GM23338 (cell line): ENCODE data around the gene SEPTIN11. TPM values are rescaled to one million over a fixed set of nuclear protein-coding genes. Genes with fewer than 3 reads are reported as not detected.

ENCODE experiments used
- ATAC-seq: fragments of 200-7000 bp; cut with Tn5 transposase; 3 replicates; pipeline ENCODE4 v1.9.1; 2020
- DNase-seq: peaks from one replicate; pipeline ENCODE4 v3.0.0-alpha.2; 2015; ENCODE audit warnings: low spot score
- H2AFZ ChIP-seq: fragments of 200-600 bp; sonication (generic); 2 replicates; pipeline ENCODE4 v1.8.0; 2016; ENCODE audit warnings: antibody characterized with exemption, mild to moderate bottlenecking, moderate library complexity
- H3F3A ChIP-seq: fragments of 200-600 bp; sonication (generic); replicated peaks from 2 replicates; pipeline ENCODE4 v1.8.0; 2017; ENCODE audit warnings: antibody characterized with exemption, mixed run types, low read depth
- H3K27ac ChIP-seq: fragments of 200-600 bp; sonication (generic); 2 replicates; pipeline ENCODE4 v1.6.1; 2016; ENCODE audit warnings: low read depth
- H3K27me3 ChIP-seq: fragments of 200-600 bp; sonication (generic); 2 replicates; pipeline ENCODE4 v1.8.0; 2016; ENCODE audit warnings: mild to moderate bottlenecking, mixed run types, moderate library complexity; ENCODE audit not compliant: insufficient read depth
- H3K36me3 ChIP-seq: fragments of 200-600 bp; sonication (generic); 2 replicates; pipeline ENCODE4 v1.8.0; 2016; ENCODE audit warnings: mild to moderate bottlenecking; ENCODE audit not compliant: insufficient read depth
- H3K4me1 ChIP-seq: fragments of 200-600 bp; sonication (generic); 2 replicates; pipeline ENCODE4 v1.8.0; 2016; ENCODE audit warnings: mild to moderate bottlenecking, moderate library complexity; ENCODE audit not compliant: insufficient read depth
- H3K4me2 ChIP-seq: fragments of 200-600 bp; sonication (generic); 2 replicates; pipeline ENCODE4 v1.7.1; 2017; ENCODE audit warnings: mixed run types
- H3K4me3 ChIP-seq: fragments of 200-600 bp; sonication (generic); 2 replicates; pipeline ENCODE4 v1.6.1; 2016; ENCODE audit warnings: mixed run types
- H3K79me2 ChIP-seq: fragments of 200-600 bp; sonication (generic); replicated peaks from 2 replicates; pipeline ENCODE4 v1.8.0; 2017; ENCODE audit warnings: mild to moderate bottlenecking; ENCODE audit not compliant: insufficient read depth
- H3K9me2 ChIP-seq: fragments of 200-600 bp; sonication (generic); 2 replicates; pipeline ENCODE4 v1.8.0; 2017; ENCODE audit not compliant: insufficient read depth
- H4K20me1 ChIP-seq: fragments of 200-600 bp; sonication (generic); replicated peaks from 2 replicates; pipeline ENCODE4 v1.8.0; 2017; ENCODE audit warnings: mild to moderate bottlenecking; ENCODE audit not compliant: insufficient read depth
- H3K27ac Mint-ChIP-seq: 2 replicates; pipeline ENCODE4 v1.8.0; 2020; ENCODE audit warnings: inconsistent platforms, mild to moderate bottlenecking, moderate library complexity, mixed read lengths
- H3K27me3 Mint-ChIP-seq: 3 replicates; pipeline ENCODE4 v1.8.0; 2022; ENCODE audit warnings: low read depth, mild to moderate bottlenecking, moderate library complexity, mixed read lengths, inconsistent platforms; ENCODE audit not compliant: insufficient read depth, poor library complexity
- H3K36me3 Mint-ChIP-seq: 3 replicates; pipeline ENCODE4 v1.8.0; 2021; ENCODE audit warnings: low read depth, mild to moderate bottlenecking, inconsistent platforms, moderate library complexity, mixed read lengths
- H3K4me1 Mint-ChIP-seq: 3 replicates; pipeline ENCODE4 v1.8.0; 2020; ENCODE audit warnings: mild to moderate bottlenecking, inconsistent platforms, mixed read lengths
- H3K4me3 Mint-ChIP-seq: 3 replicates; pipeline ENCODE4 v1.8.0; 2021; ENCODE audit warnings: moderate library complexity, mild to moderate bottlenecking, inconsistent platforms, mixed read lengths
- H3K9me3 Mint-ChIP-seq: 3 replicates; pipeline ENCODE4 v1.8.0; 2020; ENCODE audit warnings: moderate library complexity, mild to moderate bottlenecking, inconsistent platforms, mixed read lengths
- CREB1 ChIP-seq: fragments of 250-450 bp; sonication (Bioruptor Pico); IDR thresholded peaks from 2 replicates; pipeline ENCODE4 v1.5.0; 2020; ENCODE audit warnings: low read depth, mild to moderate bottlenecking, moderate library complexity
- EZH2 ChIP-seq: fragments of 200-600 bp; sonication (generic); IDR thresholded peaks from one replicate; pipeline ENCODE4 v1.8.0; 2017; ENCODE audit warnings: antibody characterized with exemption, mild to moderate bottlenecking, low read depth; ENCODE audit not compliant: unreplicated experiment
- EZH2phosphoT487 ChIP-seq: fragments of 200-600 bp; sonication (generic); IDR thresholded peaks from one replicate; pipeline ENCODE4 v1.8.1; 2018; ENCODE audit warnings: antibody characterized with exemption; ENCODE audit not compliant: unreplicated experiment
- JUNB ChIP-seq: IDR thresholded peaks from one replicate; pipeline ENCODE4 v1.6.1; 2016; ENCODE audit warnings: antibody characterized with exemption; ENCODE audit not compliant: unreplicated experiment
- NANOG ChIP-seq: IDR thresholded peaks from 2 replicates; pipeline ENCODE4 v1.6.1; 2016; ENCODE audit warnings: antibody characterized with exemption, borderline replicate concordance
- POLR2AphosphoS5 ChIP-seq: IDR thresholded peaks from 2 replicates; pipeline ENCODE4 v1.6.1; 2016; ENCODE audit warnings: antibody characterized with exemption, low read depth
- STAT1 ChIP-seq: IDR thresholded peaks from one replicate; pipeline ENCODE4 v1.6.1; 2016; ENCODE audit warnings: antibody characterized with exemption; ENCODE audit not compliant: unreplicated experiment
- ZNF114 ChIP-seq: fragments of 250-450 bp; sonication (Bioruptor Pico); IDR thresholded peaks from 2 replicates; pipeline ENCODE4 v1.5.0; 2020; ENCODE audit warnings: mild to moderate bottlenecking, moderate library complexity
- ZNF331 ChIP-seq: fragments of 250-450 bp; sonication (Bioruptor Pico); IDR thresholded peaks from 2 replicates; pipeline ENCODE4 v1.5.0; 2020; ENCODE audit warnings: low read depth, mild to moderate bottlenecking, moderate library complexity
- polyA plus RNA-seq: library from polyadenylated mRNA; unstranded; fragments of >200 nt; fragmentation: Nextera tagmentation; extraction: Ambion mirVana; gene quantifications from 2 replicates; pipeline ENCODE4 v1.2.1, GENCODE V29; 2016
- total RNA-seq: library from RNA; depleted of rRNA; stranded (reverse); fragments of >200 nt; shearing (Covaris generic); gene quantifications from 2 replicates; pipeline ENCODE4 v1.2.3, GENCODE V29; 2014
- TF ChIP-seq, protein P1 (sequence below), 2 experiments: fragments of 200-600 bp in 1 of 2; sonication (generic) in 1 of 2; conservative IDR thresholded peaks; 2 replicates each; pipeline versions ENCODE4 v1.5.1 to v1.6.1; 2016 to 2017; ENCODE audit warnings: antibody characterized with exemption in 2 of 2, low read depth in 2 of 2, mild to moderate bottlenecking in 2 of 2, moderate library complexity in 1 of 2
- TF ChIP-seq, protein P2 (sequence below): IDR thresholded peaks from one replicate; pipeline ENCODE4 v1.6.1; 2018; ENCODE audit warnings: antibody characterized with exemption; ENCODE audit not compliant: unreplicated experiment
- TF ChIP-seq, protein P3 (sequence below): fragments of 250-450 bp; sonication (Bioruptor Pico); IDR thresholded peaks from 2 replicates; pipeline ENCODE4 v1.5.0; 2020; ENCODE audit warnings: mild to moderate bottlenecking, moderate library complexity
- TF ChIP-seq, protein P4 (sequence below): IDR thresholded peaks from 2 replicates; pipeline ENCODE4 v1.6.1; 2016; ENCODE audit warnings: antibody characterized with exemption

The SEPTIN11 gene
- total and polyA plus RNA-seq, 2 experiments from 2014 or later = 80.0 to 81.6 TPM

DNA sequence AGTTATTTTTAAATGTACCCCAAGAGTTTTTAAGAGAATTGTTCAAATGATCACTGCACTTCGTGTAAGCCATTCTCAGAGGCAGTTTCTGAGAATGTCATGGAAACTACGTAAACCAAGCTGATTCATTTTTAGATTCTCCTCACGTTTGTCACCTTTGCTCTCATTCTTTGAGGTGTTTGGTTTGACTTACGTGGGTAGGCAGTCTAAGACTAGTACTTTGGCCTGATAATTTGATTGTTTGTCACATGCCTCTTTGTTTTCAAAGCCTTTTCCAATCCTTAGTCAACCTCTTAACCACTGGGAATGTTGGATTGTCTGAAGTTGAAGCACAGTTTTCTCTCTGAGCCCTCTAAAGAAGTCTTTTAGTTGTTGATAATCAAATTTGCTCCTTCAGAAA, 10.5 kb downstream of the SEPTIN11 start:
- Mint-ChIP-seq H3K9me3 (peaks cover 3% of the 10 kb centered on the region; the same call in 2 of the 3 replicates), H3K4me3 (no peak overlapping the region), H3K27ac (no peak overlapping the region), H3K27me3 (no peaks in the 10 kb centered on the region), H3K4me1 (peaks cover 22% of the 10 kb centered on the region; the same call in 2 of the 3 replicates), H3K36me3 (peaks cover 7% of the 10 kb centered on the region)
- ATAC-seq (no peak), DNase-seq (no peak)
- H4K20me1 ChIP-seq = peaks cover 11% of the 10 kb centered on the region; the same call in 1 of the 2 replicates
- no peak overlapping the region for H3K27ac ChIP-seq
- peaks cover 13% of the 10 kb centered on the region; the same call in 1 of the 2 replicates for H3K4me1 ChIP-seq
- no peaks in the 10 kb centered on the region for H3F3A ChIP-seq
- no peak overlapping the region for H3K4me3 ChIP-seq
- TF ChIP-seq ZNF331 (CRISPR knock-in tag) = no peak
- TF ChIP-seq, protein P1, sequence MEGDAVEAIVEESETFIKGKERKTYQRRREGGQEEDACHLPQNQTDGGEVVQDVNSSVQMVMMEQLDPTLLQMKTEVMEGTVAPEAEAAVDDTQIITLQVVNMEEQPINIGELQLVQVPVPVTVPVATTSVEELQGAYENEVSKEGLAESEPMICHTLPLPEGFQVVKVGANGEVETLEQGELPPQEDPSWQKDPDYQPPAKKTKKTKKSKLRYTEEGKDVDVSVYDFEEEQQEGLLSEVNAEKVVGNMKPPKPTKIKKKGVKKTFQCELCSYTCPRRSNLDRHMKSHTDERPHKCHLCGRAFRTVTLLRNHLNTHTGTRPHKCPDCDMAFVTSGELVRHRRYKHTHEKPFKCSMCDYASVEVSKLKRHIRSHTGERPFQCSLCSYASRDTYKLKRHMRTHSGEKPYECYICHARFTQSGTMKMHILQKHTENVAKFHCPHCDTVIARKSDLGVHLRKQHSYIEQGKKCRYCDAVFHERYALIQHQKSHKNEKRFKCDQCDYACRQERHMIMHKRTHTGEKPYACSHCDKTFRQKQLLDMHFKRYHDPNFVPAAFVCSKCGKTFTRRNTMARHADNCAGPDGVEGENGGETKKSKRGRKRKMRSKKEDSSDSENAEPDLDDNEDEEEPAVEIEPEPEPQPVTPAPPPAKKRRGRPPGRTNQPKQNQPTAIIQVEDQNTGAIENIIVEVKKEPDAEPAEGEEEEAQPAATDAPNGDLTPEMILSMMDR (conservative IDR thresholded peaks at IDR 0.05; ENCODE audit: low read depth in 2 of 2) = no peak
- TF ChIP-seq, protein P2, sequence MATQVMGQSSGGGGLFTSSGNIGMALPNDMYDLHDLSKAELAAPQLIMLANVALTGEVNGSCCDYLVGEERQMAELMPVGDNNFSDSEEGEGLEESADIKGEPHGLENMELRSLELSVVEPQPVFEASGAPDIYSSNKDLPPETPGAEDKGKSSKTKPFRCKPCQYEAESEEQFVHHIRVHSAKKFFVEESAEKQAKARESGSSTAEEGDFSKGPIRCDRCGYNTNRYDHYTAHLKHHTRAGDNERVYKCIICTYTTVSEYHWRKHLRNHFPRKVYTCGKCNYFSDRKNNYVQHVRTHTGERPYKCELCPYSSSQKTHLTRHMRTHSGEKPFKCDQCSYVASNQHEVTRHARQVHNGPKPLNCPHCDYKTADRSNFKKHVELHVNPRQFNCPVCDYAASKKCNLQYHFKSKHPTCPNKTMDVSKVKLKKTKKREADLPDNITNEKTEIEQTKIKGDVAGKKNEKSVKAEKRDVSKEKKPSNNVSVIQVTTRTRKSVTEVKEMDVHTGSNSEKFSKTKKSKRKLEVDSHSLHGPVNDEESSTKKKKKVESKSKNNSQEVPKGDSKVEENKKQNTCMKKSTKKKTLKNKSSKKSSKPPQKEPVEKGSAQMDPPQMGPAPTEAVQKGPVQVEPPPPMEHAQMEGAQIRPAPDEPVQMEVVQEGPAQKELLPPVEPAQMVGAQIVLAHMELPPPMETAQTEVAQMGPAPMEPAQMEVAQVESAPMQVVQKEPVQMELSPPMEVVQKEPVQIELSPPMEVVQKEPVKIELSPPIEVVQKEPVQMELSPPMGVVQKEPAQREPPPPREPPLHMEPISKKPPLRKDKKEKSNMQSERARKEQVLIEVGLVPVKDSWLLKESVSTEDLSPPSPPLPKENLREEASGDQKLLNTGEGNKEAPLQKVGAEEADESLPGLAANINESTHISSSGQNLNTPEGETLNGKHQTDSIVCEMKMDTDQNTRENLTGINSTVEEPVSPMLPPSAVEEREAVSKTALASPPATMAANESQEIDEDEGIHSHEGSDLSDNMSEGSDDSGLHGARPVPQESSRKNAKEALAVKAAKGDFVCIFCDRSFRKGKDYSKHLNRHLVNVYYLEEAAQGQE = no peak
- no peak for TF ChIP-seq EZH2phosphoT487
- TF ChIP-seq POLR2AphosphoS5 = no peak
- TF ChIP-seq STAT1 = no peak
- TF ChIP-seq CREB1 (CRISPR knock-in tag) = no peak
- TF ChIP-seq ZNF114 (CRISPR knock-in tag) = no peak
- no peak for TF ChIP-seq EZH2
- TF ChIP-seq, protein P3, sequence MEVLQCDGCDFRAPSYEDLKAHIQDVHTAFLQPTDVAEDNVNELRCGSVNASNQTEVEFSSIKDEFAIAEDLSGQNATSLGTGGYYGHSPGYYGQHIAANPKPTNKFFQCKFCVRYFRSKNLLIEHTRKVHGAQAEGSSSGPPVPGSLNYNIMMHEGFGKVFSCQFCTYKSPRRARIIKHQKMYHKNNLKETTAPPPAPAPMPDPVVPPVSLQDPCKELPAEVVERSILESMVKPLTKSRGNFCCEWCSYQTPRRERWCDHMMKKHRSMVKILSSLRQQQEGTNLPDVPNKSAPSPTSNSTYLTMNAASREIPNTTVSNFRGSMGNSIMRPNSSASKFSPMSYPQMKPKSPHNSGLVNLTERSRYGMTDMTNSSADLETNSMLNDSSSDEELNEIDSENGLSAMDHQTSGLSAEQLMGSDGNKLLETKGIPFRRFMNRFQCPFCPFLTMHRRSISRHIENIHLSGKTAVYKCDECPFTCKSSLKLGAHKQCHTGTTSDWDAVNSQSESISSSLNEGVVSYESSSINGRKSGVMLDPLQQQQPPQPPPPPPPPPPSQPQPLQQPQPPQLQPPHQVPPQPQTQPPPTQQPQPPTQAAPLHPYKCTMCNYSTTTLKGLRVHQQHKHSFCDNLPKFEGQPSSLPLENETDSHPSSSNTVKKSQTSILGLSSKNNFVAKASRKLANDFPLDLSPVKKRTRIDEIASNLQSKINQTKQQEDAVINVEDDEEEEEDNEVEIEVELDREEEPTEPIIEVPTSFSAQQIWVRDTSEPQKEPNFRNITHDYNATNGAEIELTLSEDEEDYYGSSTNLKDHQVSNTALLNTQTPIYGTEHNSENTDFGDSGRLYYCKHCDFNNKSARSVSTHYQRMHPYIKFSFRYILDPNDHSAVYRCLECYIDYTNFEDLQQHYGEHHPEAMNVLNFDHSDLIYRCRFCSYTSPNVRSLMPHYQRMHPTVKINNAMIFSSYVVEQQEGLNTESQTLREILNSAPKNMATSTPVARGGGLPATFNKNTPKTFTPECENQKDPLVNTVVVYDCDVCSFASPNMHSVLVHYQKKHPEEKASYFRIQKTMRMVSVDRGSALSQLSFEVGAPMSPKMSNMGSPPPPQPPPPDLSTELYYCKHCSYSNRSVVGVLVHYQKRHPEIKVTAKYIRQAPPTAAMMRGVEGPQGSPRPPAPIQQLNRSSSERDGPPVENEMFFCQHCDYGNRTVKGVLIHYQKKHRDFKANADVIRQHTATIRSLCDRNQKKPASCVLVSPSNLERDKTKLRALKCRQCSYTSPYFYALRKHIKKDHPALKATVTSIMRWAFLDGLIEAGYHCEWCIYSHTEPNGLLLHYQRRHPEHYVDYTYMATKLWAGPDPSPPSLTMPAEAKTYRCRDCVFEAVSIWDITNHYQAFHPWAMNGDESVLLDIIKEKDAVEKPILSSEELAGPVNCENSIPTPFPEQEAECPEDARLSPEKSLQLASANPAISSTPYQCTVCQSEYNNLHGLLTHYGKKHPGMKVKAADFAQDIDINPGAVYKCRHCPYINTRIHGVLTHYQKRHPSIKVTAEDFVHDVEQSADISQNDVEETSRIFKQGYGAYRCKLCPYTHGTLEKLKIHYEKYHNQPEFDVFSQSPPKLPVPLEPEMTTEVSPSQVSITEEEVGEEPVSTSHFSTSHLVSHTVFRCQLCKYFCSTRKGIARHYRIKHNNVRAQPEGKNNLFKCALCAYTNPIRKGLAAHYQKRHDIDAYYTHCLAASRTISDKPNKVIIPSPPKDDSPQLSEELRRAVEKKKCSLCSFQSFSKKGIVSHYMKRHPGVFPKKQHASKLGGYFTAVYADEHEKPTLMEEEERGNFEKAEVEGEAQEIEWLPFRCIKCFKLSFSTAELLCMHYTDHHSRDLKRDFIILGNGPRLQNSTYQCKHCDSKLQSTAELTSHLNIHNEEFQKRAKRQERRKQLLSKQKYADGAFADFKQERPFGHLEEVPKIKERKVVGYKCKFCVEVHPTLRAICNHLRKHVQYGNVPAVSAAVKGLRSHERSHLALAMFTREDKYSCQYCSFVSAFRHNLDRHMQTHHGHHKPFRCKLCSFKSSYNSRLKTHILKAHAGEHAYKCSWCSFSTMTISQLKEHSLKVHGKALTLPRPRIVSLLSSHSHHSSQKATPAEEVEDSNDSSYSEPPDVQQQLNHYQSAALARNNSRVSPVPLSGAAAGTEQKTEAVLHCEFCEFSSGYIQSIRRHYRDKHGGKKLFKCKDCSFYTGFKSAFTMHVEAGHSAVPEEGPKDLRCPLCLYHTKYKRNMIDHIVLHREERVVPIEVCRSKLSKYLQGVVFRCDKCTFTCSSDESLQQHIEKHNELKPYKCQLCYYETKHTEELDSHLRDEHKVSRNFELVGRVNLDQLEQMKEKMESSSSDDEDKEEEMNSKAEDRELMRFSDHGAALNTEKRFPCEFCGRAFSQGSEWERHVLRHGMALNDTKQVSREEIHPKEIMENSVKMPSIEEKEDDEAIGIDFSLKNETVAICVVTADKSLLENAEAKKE (CRISPR knock-in tag) = no peak
- TF ChIP-seq NANOG = no peak
- no peak for TF ChIP-seq JUNB
- TF ChIP-seq, protein P4, sequence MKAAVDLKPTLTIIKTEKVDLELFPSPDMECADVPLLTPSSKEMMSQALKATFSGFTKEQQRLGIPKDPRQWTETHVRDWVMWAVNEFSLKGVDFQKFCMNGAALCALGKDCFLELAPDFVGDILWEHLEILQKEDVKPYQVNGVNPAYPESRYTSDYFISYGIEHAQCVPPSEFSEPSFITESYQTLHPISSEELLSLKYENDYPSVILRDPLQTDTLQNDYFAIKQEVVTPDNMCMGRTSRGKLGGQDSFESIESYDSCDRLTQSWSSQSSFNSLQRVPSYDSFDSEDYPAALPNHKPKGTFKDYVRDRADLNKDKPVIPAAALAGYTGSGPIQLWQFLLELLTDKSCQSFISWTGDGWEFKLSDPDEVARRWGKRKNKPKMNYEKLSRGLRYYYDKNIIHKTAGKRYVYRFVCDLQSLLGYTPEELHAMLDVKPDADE = no peak
- H3K79me2 ChIP-seq = peaks cover 93% of the 10 kb centered on the region
- no peaks in the 10 kb centered on the region for H3K9me2 ChIP-seq
- H3K27me3 ChIP-seq = no peaks in the 10 kb centered on the region
- H2AFZ ChIP-seq = no peak overlapping the region
- H3K36me3 ChIP-seq = no peaks in the 10 kb centered on the region
- no peak overlapping the region for H3K4me2 ChIP-seq
